SH-SY5Y (cell line): ENCODE results near the gene ARHGAP31.

Source experiments
- GATA2 ChIP-seq: IDR thresholded peaks from 2 replicates; pipeline ENCODE4 v1.6.1; 2011; ENCODE audit warnings: mild to moderate bottlenecking, low read depth, low read length
- GATA3 ChIP-seq: IDR thresholded peaks from 2 replicates; pipeline ENCODE4 v1.6.1; 2011; ENCODE audit warnings: low read depth, mild to moderate bottlenecking, low read length, moderate library complexity

- TF ChIP-seq GATA2 (no peak), GATA3 (no peak)
Observed at GRCh38 chr3:119356646-119357045, 62.5 kb downstream of the ARHGAP31 start.
